Activated effector memory CD4-positive, alpha-beta T cell treated with anti-CD3 and anti-CD28 coated beads, Interleukin-2, amount 50 U/mL, for 16 hours (primary cell): Measurements from ENCODE around the gene SEMA6B.

Source experiments
- DNase-seq: peaks from one replicate; pipeline ENCODE4 v3.0.0-alpha.2; 2020

The SEMA6B gene

GRCh38 chr19:4588291-4588761, 28.8 kb upstream of the SEMA6B start:
- DNase-seq: no peak

- DNase-seq: no peak
Measured at GRCh38 chr19:4587527-4587926, 28.0 kb upstream of the SEMA6B start.

GRCh38 chr19:4586691-4587090, 27.2 kb upstream of the SEMA6B start:
- DNase-seq: no peak

- no peak for DNase-seq
Measured at GRCh38 chr19:4586245-4586644, 26.8 kb upstream of the SEMA6B start.

GRCh38 chr19:4585556-4585955, 26.1 kb upstream of the SEMA6B start:
- DNase-seq: no peak

GRCh38 chr19:4584670-4585460, 25.4 kb upstream of the SEMA6B start:
- no peak for DNase-seq

- DNase-seq: no peak
Measured at GRCh38 chr19:4583961-4584669, 24.6 kb upstream of the SEMA6B start.

GRCh38 chr19:4582980-4583842, 23.7 kb upstream of the SEMA6B start:
- no peak for DNase-seq

GRCh38 chr19:4581666-4582553, 22.4 kb upstream of the SEMA6B start:
- no peak for DNase-seq

- DNase-seq: no peak
Measured at GRCh38 chr19:4580961-4581665, 21.6 kb upstream of the SEMA6B start.

- no peak for DNase-seq
Measured at GRCh38 chr19:4580021-4580901, 20.8 kb upstream of the SEMA6B start.

- no peak for DNase-seq
Measured at GRCh38 chr19:4579389-4579788, 19.9 kb upstream of the SEMA6B start.

GRCh38 chr19:4578552-4579248, 19.2 kb upstream of the SEMA6B start:
- no peak for DNase-seq

- DNase-seq: no peak
Measured at GRCh38 chr19:4577020-4577782, 17.7 kb upstream of the SEMA6B start.

- peak; percentile 89 for DNase-seq
Measured at GRCh38 chr19:4576016-4576933, 16.8 kb upstream of the SEMA6B start.

- DNase-seq: no peak
Measured at GRCh38 chr19:4575267-4576015, 16.0 kb upstream of the SEMA6B start.

GRCh38 chr19:4573682-4574081, 14.2 kb upstream of the SEMA6B start:
- DNase-seq: no peak
